GM12875 (cell line): ENCODE results near the gene FOXO1.

ENCODE experiments used
- H3K4me3 ChIP-seq: one replicate; pipeline ENCODE4 v1.5.1; 2011; ENCODE audit warnings: low read depth, low read length, control low read depth
- CTCF ChIP-seq: IDR thresholded peaks from 2 replicates; pipeline ENCODE4 v1.5.1; 2011; ENCODE audit warnings: low read depth, mild to moderate bottlenecking, control low read depth, inconsistent platforms, low read length, moderate library complexity, borderline replicate concordance; ENCODE audit not compliant: insufficient read depth

FOXO1 gene

GRCh38 chr13:40570930-40571329, 95.5 kb downstream of the FOXO1 start:
- H3K4me3 ChIP-seq: no peak overlapping the region
- TF ChIP-seq CTCF: no peak

GRCh38 chr13:40569024-40569350, 97.5 kb downstream of the FOXO1 start:
- no peak overlapping the region for H3K4me3 ChIP-seq
- no peak for TF ChIP-seq CTCF

GRCh38 chr13:40568246-40569023, 98.0 kb downstream of the FOXO1 start:
- no peak for TF ChIP-seq CTCF
- H3K4me3 ChIP-seq: no peak overlapping the region

GRCh38 chr13:40566811-40567210, 99.6 kb downstream of the FOXO1 start:
- H3K4me3 ChIP-seq: no peak overlapping the region
- no peak for TF ChIP-seq CTCF

GRCh38 chr13:40565282-40566148, 100.9 kb downstream of the FOXO1 start:
- no peak for TF ChIP-seq CTCF
- no peak overlapping the region for H3K4me3 ChIP-seq

DNA sequence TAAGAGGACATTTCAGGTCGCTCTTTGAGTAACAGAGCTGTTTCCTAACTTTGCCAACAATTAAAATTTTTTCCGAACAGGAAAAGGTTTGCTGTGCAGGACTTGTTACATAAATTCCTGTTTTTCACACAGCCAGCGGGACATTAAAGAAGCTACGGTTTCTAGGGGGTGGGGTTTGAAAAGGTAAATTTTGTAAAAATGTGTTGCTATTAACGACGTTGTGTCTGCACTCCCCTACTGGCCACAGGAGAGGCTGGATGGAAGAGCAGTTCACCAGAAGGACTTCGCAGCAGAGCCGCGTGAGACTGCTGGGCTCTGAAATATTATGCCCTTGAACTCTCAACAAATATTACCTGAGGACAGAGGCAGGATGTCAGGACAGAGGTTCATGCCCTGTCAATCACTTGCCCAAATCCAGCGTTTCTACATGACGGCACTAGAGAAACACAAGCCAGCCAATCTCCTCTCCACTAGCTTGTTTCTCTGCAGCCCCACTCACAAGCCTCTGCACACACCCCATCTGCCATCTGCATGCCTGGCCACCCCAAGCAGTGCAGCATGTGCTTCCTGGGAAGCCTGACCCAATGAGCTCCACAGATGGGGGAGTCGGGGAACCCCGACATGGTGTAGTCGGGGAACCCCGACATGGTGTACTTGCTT, 102.0 kb downstream of the FOXO1 start:
- no peak overlapping the region for H3K4me3 ChIP-seq
- peak; percentile 24; the same call in 1 of the 2 replicates for TF ChIP-seq CTCF
